H9 (cell line): ENCODE data around the gene HOXA7. TPM values are rescaled to one million over a fixed set of nuclear protein-coding genes. Genes with fewer than 3 reads are reported as not detected.

Source experiments
- DNase-seq: peaks from one replicate; pipeline ENCODE4 v3.0.0-alpha.2; 2017
- H2AFZ ChIP-seq: one replicate; pipeline ENCODE4 v1.6.1; 2013; ENCODE audit warnings: mild to moderate bottlenecking, low read length, control low read depth, moderate library complexity
- H2AK5ac ChIP-seq: 2 replicates; pipeline ENCODE4 v1.6.1; 2013; ENCODE audit warnings: low read length, control low read depth, mixed read lengths; ENCODE audit not compliant: insufficient read length
- H2BK120ac ChIP-seq: one replicate; pipeline ENCODE4 v1.6.1; 2013; ENCODE audit warnings: low read depth, mild to moderate bottlenecking, low read length, control low read depth, inconsistent platforms; ENCODE audit not compliant: poor library complexity, severe bottlenecking
- H2BK12ac ChIP-seq: 2 replicates; pipeline ENCODE4 v1.6.1; 2013; ENCODE audit warnings: low read length, control low read depth, mixed read lengths, low read depth; ENCODE audit not compliant: insufficient read length
- H2BK15ac ChIP-seq: 2 replicates; pipeline ENCODE4 v1.6.1; 2013; ENCODE audit warnings: low read depth, low read length, control low read depth
- H2BK20ac ChIP-seq: one replicate; pipeline ENCODE4 v1.6.1; 2013; ENCODE audit warnings: low read depth, mild to moderate bottlenecking, low read length, control low read depth, inconsistent platforms; ENCODE audit not compliant: poor library complexity, severe bottlenecking
- H2BK5ac ChIP-seq: 2 replicates; pipeline ENCODE4 v1.6.1; 2013; ENCODE audit warnings: low read length, control low read depth, mixed read lengths; ENCODE audit not compliant: insufficient read length
- H3K14ac ChIP-seq: 2 replicates; pipeline ENCODE4 v1.6.1; 2013; ENCODE audit warnings: low read length, control low read depth; ENCODE audit not compliant: insufficient read depth
- H3K18ac ChIP-seq: 2 replicates; pipeline ENCODE4 v1.6.1; 2013; ENCODE audit warnings: low read depth, mild to moderate bottlenecking, mixed read lengths, low read length, control low read depth; ENCODE audit not compliant: insufficient read length
- H3K23ac ChIP-seq: 2 replicates; pipeline ENCODE4 v1.6.1; 2013; ENCODE audit warnings: low read length, control low read depth, mixed read lengths, low read depth; ENCODE audit not compliant: insufficient read length
- H3K23me2 ChIP-seq: 2 replicates; pipeline ENCODE4 v1.6.1; 2013; ENCODE audit warnings: low read depth, mild to moderate bottlenecking, mixed read lengths, low read length, control low read depth; ENCODE audit not compliant: insufficient read length, poor library complexity, severe bottlenecking
- H3K27ac ChIP-seq: 2 replicates; pipeline ENCODE4 v1.5.1; 2013; ENCODE audit warnings: low read length, control low read depth, mixed read lengths, low read depth; ENCODE audit not compliant: insufficient read length
- H3K27me3 ChIP-seq: 2 replicates; pipeline ENCODE4 v1.6.1; 2013; ENCODE audit warnings: low read length, control low read depth, inconsistent platforms; ENCODE audit not compliant: insufficient read depth
- H3K4ac ChIP-seq: 2 replicates; pipeline ENCODE4 v1.6.1; 2013; ENCODE audit warnings: low read depth, mild to moderate bottlenecking, control low read depth, inconsistent platforms, low read length, moderate library complexity
- H3K4me1 ChIP-seq: 2 replicates; pipeline ENCODE4 v1.6.1; 2013; ENCODE audit warnings: low read length, control low read depth, inconsistent platforms; ENCODE audit not compliant: insufficient read depth
- H3K4me2 ChIP-seq: 2 replicates; pipeline ENCODE4 v1.6.1; 2013; ENCODE audit warnings: low read length, control low read depth, mixed read lengths; ENCODE audit not compliant: insufficient read length, insufficient read depth
- H3K56ac ChIP-seq: 2 replicates; pipeline ENCODE4 v1.6.1; 2013; ENCODE audit warnings: low read depth, mild to moderate bottlenecking, mixed read lengths, low read length, control low read depth; ENCODE audit not compliant: insufficient read length
- H3K79me1 ChIP-seq: 2 replicates; pipeline ENCODE4 v1.6.1; 2013; ENCODE audit warnings: low read depth, mild to moderate bottlenecking, moderate library complexity, low read length, control low read depth, inconsistent platforms; ENCODE audit not compliant: insufficient read depth, poor library complexity, severe bottlenecking
- H3K79me2 ChIP-seq: 2 replicates; pipeline ENCODE4 v1.6.1; 2013; ENCODE audit warnings: low read length, control low read depth, inconsistent platforms; ENCODE audit not compliant: insufficient read depth
- H3K9ac ChIP-seq: 2 replicates; pipeline ENCODE4 v1.6.1; 2013; ENCODE audit warnings: low read length, control low read depth, mixed read lengths; ENCODE audit not compliant: insufficient read length; ENCODE audit errors: extremely low read depth
- H3K9me3 ChIP-seq: one replicate; pipeline ENCODE4 v1.6.1; 2013; ENCODE audit warnings: low read depth, low read length, inconsistent platforms; ENCODE audit not compliant: control insufficient read depth
- H3T11ph ChIP-seq: one replicate; pipeline ENCODE4 v1.6.1; 2013; ENCODE audit warnings: mild to moderate bottlenecking, low read length, control low read depth, inconsistent platforms
- H4K20me1 ChIP-seq: one replicate; pipeline ENCODE4 v1.6.1; 2013; ENCODE audit not compliant: control insufficient read depth, insufficient read length, insufficient read depth
- H4K5ac ChIP-seq: 2 replicates; pipeline ENCODE4 v1.6.1; 2013; ENCODE audit warnings: low read depth, mild to moderate bottlenecking, mixed read lengths, low read length, control low read depth; ENCODE audit not compliant: insufficient read length
- H4K8ac ChIP-seq: replicated peaks from 2 replicates; pipeline ENCODE4 v1.6.1; 2013; ENCODE audit warnings: low read length, control low read depth, mixed read lengths, low read depth; ENCODE audit not compliant: insufficient read length
- H4K91ac ChIP-seq: 2 replicates; pipeline ENCODE4 v1.6.1; 2013; ENCODE audit warnings: low read depth, mild to moderate bottlenecking, moderate library complexity, mixed read lengths, low read length, control low read depth; ENCODE audit not compliant: insufficient read length
- H3K27ac Mint-ChIP-seq, 3 experiments: 2 replicates in 2 of 3; 3 replicates in 1 of 3; pipeline ENCODE4 v1.8.0; 2020 to 2021; ENCODE audit warnings: mixed read lengths in 3 of 3, mild to moderate bottlenecking in 1 of 3, moderate library complexity in 1 of 3
- H3K27me3 Mint-ChIP-seq: 2 replicates; pipeline ENCODE4 v1.8.0; 2021; ENCODE audit warnings: low read depth, mild to moderate bottlenecking, moderate library complexity, mixed read lengths
- H3K36me3 Mint-ChIP-seq, 3 experiments: 2 replicates in 2 of 3; 3 replicates in 1 of 3; pipeline ENCODE4 v1.8.0; 2020 to 2021; ENCODE audit warnings: low read depth in 3 of 3, mixed read lengths in 3 of 3; ENCODE audit not compliant: insufficient read depth in 1 of 3
- H3K4me1 Mint-ChIP-seq, 2 experiments: 2 replicates each; pipeline ENCODE4 v1.8.0; 2020; ENCODE audit warnings: mixed read lengths in 2 of 2
- H3K4me3 Mint-ChIP-seq, 2 experiments: 2 replicates in 1 of 2; 3 replicates in 1 of 2; pipeline ENCODE4 v1.8.0; 2020 to 2021; ENCODE audit warnings: mild to moderate bottlenecking in 2 of 2, mixed read lengths in 2 of 2, moderate library complexity in 1 of 2
- H3K9me3 Mint-ChIP-seq, 2 experiments: 2 replicates in 1 of 2; 3 replicates in 1 of 2; pipeline ENCODE4 v1.8.0; 2020; ENCODE audit warnings: mild to moderate bottlenecking in 2 of 2, mixed read lengths in 2 of 2, moderate library complexity in 1 of 2
- CTCF ChIP-seq: fragments of 200-600 bp; sonication (generic); conservative IDR thresholded peaks from 3 replicates; pipeline ENCODE4 v1.8.0; 2021; ENCODE audit warnings: antibody characterized with exemption, mild to moderate bottlenecking
- WGBS: extraction: QIAGEN DNeasy Blood & Tissue Kit; methylation state at CpG from one replicate; pipeline ENCODE4 v1.1.7; 2013; ENCODE audit warnings: missing lambda C conversion rate, low lambda C conversion rate, mixed read lengths; ENCODE audit not compliant: insufficient read length; ENCODE audit errors: extremely low coverage; 5-methylcytosine and 5-hydroxymethylcytosine counted together
- total RNA-seq: library from RNA; stranded (reverse); gene quantifications from 2 replicates; pipeline ENCODE4 v1.2.1, GENCODE V29; 2021

HOXA7 gene
- total RNA-seq, 1 experiment from 2014 or later: not detected

DNA sequence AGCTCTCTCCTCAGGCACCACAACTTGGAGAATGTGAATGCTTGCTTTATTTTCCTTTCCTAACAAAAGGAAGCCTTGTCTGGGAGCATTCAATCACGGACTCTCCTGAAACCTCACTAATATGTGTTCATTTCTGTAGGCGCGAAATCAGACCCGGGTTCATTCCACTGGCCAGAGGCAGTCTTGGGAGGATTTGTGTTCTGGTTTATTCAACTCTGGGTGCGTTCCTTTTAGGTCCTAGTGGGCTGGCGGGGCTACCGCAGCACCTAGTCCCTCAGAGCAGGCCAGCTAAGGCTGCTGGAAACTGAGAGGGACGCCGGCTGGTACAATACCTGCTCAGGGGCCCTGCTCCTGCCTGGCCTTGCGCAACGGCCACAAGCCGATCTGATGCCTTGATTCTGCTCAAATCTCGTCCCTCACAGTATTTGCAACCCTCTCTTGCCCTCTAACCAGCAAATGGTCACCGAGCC lies 33.4 kb downstream of the HOXA7 start:
- Histone ChIP-seq H2BK120ac (no peak overlapping the region), H3K23ac (no peak overlapping the region), H3K27me3 (peaks cover 100% of the 10 kb centered on the region), H3K4me1 (no peaks in the 10 kb centered on the region), H4K91ac (no peak overlapping the region), H3K27ac (no peak overlapping the region), H3K23me2 (no peaks in the 10 kb centered on the region), H3K4ac (no peak overlapping the region), H2AFZ (no peak overlapping the region), H4K5ac (no peak overlapping the region), H3T11ph (no peak overlapping the region), H3K14ac (no peak overlapping the region), H2BK12ac (no peak overlapping the region), H4K8ac (no peak overlapping the region), H2BK20ac (no peak overlapping the region), H2BK15ac (no peak overlapping the region), H3K4me2 (no peak overlapping the region), H3K9me3 (no peaks in the 10 kb centered on the region), H3K56ac (no peak overlapping the region), H4K20me1 (peaks cover 2% of the 10 kb centered on the region), H3K18ac (no peak overlapping the region), H3K79me2 (no peaks in the 10 kb centered on the region), H3K9ac (no peak overlapping the region), H3K79me1 (no peaks in the 10 kb centered on the region), H2AK5ac (no peak overlapping the region), H2BK5ac (no peak overlapping the region)
- peaks cover 100% of the 10 kb centered on the region for H3K27me3 Mint-ChIP-seq
- peaks cover 0 to 12% of the 10 kb centered on the region in 2 experiments; a peak in 1 of 4 replicates for H3K4me1 Mint-ChIP-seq
- H3K4me3 Mint-ChIP-seq: no peak overlapping the region
- no peak overlapping the region for H3K27ac Mint-ChIP-seq
- TF ChIP-seq CTCF: no peak
- peaks cover 9 to 13% of the 10 kb centered on the region in 2 experiments; a peak in 4 of 5 replicates for H3K9me3 Mint-ChIP-seq
- H3K36me3 Mint-ChIP-seq: peaks cover 0 to 5% (median 0%) of the 10 kb centered on the region in 3 experiments; a peak in 1 of 7 replicates
- WGBS: no CpG with 5 or more reads among the region's 14 CpGs
- DNase-seq: no peak
